DMS153 (cell line): ENCODE results near the gene DLST.

Experiments
- DNase-seq: peaks from one replicate; lab custom pipeline; 2025; lab: John Stamatoyannopoulos, UW

Gene DLST

GRCh38 chr14:74896400-74896799 lies 14.7 kb downstream of the DLST start:
- no peak for DNase-seq

GRCh38 chr14:74897642-74898041 lies 15.9 kb downstream of the DLST start:
- DNase-seq = no peak

DNA sequence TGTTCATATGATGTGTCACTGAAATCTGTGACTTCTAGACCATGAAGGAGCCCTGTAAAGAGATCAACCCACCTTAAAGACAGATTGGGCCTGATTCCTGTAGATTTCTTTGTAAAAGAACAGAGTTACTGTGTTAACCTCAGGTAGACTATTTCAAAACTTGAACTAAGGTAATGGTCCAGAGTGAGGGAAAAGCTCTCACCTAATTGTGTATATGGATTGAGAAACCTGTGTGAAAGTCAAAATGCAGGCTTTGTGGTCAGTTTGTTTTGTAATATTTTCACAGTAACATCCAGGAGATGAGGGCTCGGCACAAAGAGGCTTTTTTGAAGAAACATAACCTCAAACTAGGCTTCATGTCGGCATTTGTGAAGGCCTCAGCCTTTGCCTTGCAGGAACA lies 16.4 kb downstream of the DLST start:
- no peak for DNase-seq

DNA sequence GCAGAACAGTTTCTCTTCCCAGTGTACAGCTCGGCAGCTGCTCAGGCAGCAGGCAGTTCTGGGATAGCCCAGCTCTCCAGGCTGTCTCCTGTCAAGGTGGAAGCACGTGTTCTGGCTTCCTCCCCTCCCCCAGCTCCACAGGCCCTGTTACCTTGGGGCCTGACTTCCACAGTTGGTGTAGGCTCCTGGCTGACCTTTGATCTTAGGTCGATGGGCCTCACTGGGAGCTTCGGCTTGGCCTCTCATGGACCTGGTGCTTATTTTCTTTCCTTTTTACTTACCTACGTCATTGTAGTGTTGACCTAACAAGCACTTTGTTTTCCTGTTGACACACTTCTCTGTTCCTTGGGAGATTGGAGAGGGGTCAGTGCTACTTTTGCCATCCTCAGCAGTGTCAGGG lies 17.0 kb downstream of the DLST start:
- DNase-seq = no peak

GRCh38 chr14:74902941-74903705 lies 21.4 kb downstream of the DLST start:
- no peak for DNase-seq

- no peak for DNase-seq
These were observed 23.2 kb downstream of the DLST start for GRCh38 chr14:74904635-74905503.

DNA sequence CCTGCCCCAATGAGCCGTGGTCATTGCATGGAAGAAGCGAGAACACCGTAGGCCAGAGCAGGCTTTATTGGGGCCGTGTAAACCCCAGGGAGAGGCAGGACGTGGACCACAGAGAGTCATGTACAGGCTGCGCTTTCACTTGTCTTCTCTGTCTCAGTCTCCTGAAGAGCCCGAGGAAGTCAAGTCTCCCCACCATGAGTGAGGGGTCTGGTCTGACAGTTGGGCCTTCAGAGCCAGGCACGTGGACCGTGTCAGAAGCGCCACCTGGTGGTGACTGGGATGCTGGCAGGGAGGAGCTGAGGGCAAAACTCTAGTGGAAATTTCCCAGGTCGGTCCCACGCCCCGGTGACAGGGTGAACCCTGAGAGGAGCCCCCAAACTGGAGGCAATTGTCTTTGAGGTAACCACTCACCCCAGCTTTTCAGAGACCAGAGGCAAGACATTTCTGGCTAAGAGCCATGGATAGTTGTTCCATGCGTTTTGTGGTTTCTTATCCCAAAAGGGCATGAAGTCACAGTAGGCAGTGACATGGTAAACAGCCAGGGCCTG lies 24.0 kb downstream of the DLST start:
- DNase-seq = no peak

- no peak for DNase-seq
These were observed 25.3 kb downstream of the DLST start for GRCh38 chr14:74906925-74907521.

GRCh38 chr14:74907744-74908143 lies 26.0 kb downstream of the DLST start:
- DNase-seq = no peak

DNA sequence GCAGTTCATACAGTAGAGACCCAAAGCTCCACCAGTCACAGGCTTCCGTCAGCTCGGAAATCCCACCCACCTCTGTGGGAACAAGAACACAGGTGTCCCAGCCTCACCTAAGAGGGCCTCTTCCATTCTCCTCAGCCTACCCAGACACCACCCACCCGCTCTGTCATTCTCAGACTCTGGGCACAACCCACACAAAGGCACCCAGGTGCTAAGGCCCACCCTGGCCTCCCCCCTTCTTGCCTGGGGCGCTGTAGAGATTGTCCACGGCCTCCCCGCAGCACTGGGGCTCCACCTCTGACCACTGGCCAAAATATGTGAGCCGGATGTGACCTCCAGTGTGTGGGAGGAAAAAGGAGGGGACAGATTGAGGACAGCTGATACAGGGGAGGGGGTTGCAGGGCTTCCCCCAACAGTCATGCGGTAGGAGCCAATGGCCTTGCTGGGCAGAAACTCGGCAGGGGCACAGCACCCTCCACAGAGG lies 27.2 kb downstream of the DLST start:
- no peak for DNase-seq

DNA sequence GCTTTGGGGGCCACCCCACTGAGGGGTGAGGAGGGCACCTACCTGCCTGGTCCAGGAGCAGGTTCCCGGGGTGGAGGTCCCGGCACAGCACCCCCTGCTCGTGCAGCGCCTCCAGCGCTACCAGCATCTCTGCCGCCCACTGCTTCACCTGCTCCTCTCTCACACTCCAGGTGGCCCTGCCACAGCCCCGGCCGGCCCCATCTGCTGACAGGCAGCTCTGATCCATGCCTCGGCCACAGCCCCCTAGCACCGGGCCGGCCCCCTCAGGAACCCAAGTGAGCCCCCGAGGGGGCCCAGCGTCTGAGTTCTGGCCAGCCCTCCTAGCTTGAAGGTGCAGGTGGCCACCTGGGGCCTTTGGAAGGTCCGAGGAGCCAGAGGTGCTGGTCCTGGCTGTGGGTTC lies 27.8 kb downstream of the DLST start:
- DNase-seq = no peak

DNA sequence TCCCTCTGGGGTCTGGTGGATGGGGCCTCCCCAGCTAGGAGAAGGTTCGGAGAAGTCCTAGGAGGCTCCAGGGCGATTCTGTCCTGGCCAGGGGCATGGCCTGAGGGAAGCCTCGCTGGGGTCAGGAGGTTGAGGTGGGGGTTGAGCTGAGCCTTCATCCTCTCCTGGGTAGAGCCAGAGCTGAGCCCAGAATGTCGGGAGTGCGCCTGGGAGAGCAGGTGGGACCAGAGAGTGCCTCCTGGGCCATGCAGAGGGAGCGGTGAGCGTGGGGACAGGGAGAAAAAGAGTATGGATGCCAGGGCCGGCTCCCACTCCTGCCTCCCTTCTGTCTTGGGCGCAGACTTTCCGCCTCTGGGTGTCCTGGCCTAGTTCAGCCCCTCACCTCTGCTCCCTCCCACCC lies 28.2 kb downstream of the DLST start:
- DNase-seq = no peak

- DNase-seq = no peak
These were observed 28.8 kb downstream of the DLST start for GRCh38 chr14:74910556-74910955.

DNA sequence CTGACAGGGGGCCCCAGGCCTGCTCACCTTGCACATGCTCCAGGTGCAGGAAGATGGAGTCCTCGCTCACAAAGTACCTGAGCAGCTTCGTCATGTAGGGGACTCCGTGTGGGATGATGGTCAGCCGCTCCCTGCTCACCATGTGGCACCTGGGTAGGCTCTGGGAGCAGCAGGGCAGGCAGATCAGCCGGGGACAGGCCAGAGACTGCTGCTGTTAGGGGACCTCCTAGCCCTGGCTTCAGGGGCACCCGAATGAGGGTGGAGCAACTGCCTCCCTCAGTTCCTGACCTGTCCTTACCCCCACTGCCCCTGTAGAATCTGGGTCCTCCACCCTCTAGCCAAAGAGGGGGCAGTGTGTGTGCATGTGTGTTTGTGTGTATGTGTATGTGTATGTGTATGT lies 29.5 kb downstream of the DLST start:
- DNase-seq = no peak

DNA sequence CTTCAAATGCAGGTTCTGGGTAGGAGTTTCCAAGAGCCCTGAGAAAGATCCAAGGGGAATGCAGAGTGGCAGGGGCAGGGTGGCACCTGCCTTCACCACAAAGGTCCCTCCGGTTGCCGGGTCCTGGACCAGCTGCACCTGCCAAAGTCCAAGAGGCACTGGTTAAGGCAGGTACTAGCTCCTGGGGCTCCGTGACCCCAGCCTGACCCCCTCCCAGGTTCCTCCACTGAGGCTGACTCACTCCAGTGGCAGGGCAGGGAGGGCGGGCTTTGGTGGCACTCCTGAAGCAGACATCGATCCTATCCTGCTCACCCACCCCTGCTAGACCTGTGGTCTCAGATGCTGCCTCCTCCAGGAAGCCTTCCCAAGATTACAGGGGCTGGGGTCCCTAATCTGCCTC lies 30.0 kb downstream of the DLST start:
- no peak for DNase-seq

GRCh38 chr14:74912111-74912510 lies 30.4 kb downstream of the DLST start:
- DNase-seq = no peak

- DNase-seq = no peak
These were observed 31.1 kb downstream of the DLST start for GRCh38 chr14:74912801-74913200.

- DNase-seq = no peak
These were observed 31.7 kb downstream of the DLST start for GRCh38 chr14:74913393-74913910.

GRCh38 chr14:74913986-74914573 lies 32.4 kb downstream of the DLST start:
- DNase-seq = no peak

GRCh38 chr14:74915426-74915825 lies 33.7 kb downstream of the DLST start:
- no peak for DNase-seq

DNA sequence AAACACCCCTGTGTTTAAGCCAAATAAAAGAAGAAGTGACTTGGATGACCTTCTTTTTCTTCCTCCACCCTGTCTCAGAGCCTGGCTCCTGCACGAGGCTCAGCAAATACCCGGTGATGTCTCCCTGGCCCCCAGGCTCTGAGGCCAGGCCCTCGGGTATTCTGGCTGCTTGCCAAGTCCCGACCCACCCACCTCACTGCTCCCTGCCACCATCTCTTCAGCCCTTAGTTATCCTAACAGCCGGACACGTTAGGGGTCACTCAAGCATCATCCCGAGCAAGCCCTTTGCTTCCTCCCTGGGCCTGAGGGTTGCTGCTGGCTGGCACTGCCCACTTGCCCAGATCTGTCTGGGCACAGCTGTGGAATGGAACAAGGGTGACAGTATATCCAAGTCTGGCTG lies 34.1 kb downstream of the DLST start:
- DNase-seq = no peak

GRCh38 chr14:74917178-74917543 lies 35.4 kb downstream of the DLST start:
- DNase-seq = no peak
